HepG2 (cell line): Measurements from ENCODE around the gene ZMYND19. TPM values are rescaled to one million over a fixed set of nuclear protein-coding genes. Genes with fewer than 3 reads are reported as not detected.

Experiments used
- AGO2 ChIP-seq: fragments of 200-400 bp; formaldehyde crosslinking; optimal IDR thresholded peaks from 2 replicates; pipeline ENCODE3; 2017; ENCODE audit warnings: mild to moderate bottlenecking, low read depth, low read length, moderate library complexity
- BCL6 ChIP-seq: IDR thresholded peaks from 2 replicates; pipeline ENCODE4 v1.6.1; 2016; ENCODE audit warnings: missing genetic modification reagents, missing compliant biosample characterization
- BHLHE40 ChIP-seq: IDR thresholded peaks from 2 replicates; pipeline ENCODE4 v1.6.1; 2011; ENCODE audit warnings: low read length, improper control_type of control experiment
- CSRNP1 ChIP-seq: sonication (generic); formaldehyde crosslinking; IDR thresholded peaks from 2 replicates; pipeline ENCODE4 v1.8.1; 2023; ENCODE audit warnings: mild to moderate bottlenecking, missing genetic modification reagents
- KDM2A ChIP-seq: sonication (generic); formaldehyde crosslinking; IDR thresholded peaks from 2 replicates; pipeline ENCODE4 v1.4.0; 2020; ENCODE audit warnings: low read depth, missing genetic modification reagents, borderline replicate concordance
- MEF2D ChIP-seq: sonication (generic); formaldehyde crosslinking; IDR thresholded peaks from 2 replicates; pipeline ENCODE4 v1.5.1; 2020; ENCODE audit warnings: mild to moderate bottlenecking, missing genetic modification reagents
- MYC ChIP-seq: sonication (generic); formaldehyde crosslinking; IDR thresholded peaks from 2 replicates; pipeline ENCODE4 v1.9.0; 2021; ENCODE audit warnings: missing genetic modification reagents, borderline replicate concordance
- POGZ ChIP-seq: sonication (generic); formaldehyde crosslinking; IDR thresholded peaks from 2 replicates; pipeline ENCODE4 v1.4.0; 2020; ENCODE audit warnings: mild to moderate bottlenecking, missing genetic modification reagents
- SIX4 ChIP-seq: sonication (generic); formaldehyde crosslinking; IDR thresholded peaks from 2 replicates; pipeline ENCODE4 v1.4.0; 2020; ENCODE audit warnings: missing genetic modification reagents
- STAT6 ChIP-seq: sonication (generic); formaldehyde crosslinking; IDR thresholded peaks from 2 replicates; pipeline ENCODE4 v1.4.0; 2020; ENCODE audit warnings: missing genetic modification reagents, mild to moderate bottlenecking, borderline replicate concordance
- XBP1 ChIP-seq: sonication (generic); formaldehyde crosslinking; IDR thresholded peaks from 2 replicates; pipeline ENCODE4 v1.5.0; 2020; ENCODE audit warnings: missing genetic modification reagents
- ZFP36 ChIP-seq: fragments of 150-350 bp; IDR thresholded peaks from 2 replicates; pipeline ENCODE4 v1.6.1; 2018; ENCODE audit warnings: borderline replicate concordance, low read length, low read depth; ENCODE audit not compliant: partially characterized antibody
- ZFP90 ChIP-seq: sonication (generic); formaldehyde crosslinking; IDR thresholded peaks from 2 replicates; pipeline ENCODE4 v1.8.0; 2022; ENCODE audit warnings: missing genetic modification reagents, mild to moderate bottlenecking, inconsistent platforms, borderline replicate concordance
- ZNF136 ChIP-seq: sonication (generic); formaldehyde crosslinking; IDR thresholded peaks from 2 replicates; pipeline ENCODE4 v1.8.1; 2022; ENCODE audit warnings: low read depth, mild to moderate bottlenecking, moderate library complexity, missing genetic modification reagents
- ZNF207 ChIP-seq: fragments of 450-650 bp; IDR thresholded peaks from 2 replicates; pipeline ENCODE4 v1.6.1; 2016; ENCODE audit warnings: antibody characterized with exemption, borderline replicate concordance
- ZNF253 ChIP-seq: sonication (generic); formaldehyde crosslinking; IDR thresholded peaks from 2 replicates; pipeline ENCODE4 v1.8.0; 2022; ENCODE audit warnings: mild to moderate bottlenecking, missing genetic modification reagents, borderline replicate concordance
- ZNF281 ChIP-seq: sonication (generic); formaldehyde crosslinking; IDR thresholded peaks from 2 replicates; pipeline ENCODE4 v1.4.0; 2020; ENCODE audit warnings: missing genetic modification reagents, borderline replicate concordance
- ZNF33B ChIP-seq: sonication (generic); formaldehyde crosslinking; IDR thresholded peaks from 2 replicates; pipeline ENCODE4 v1.5.1; 2020; ENCODE audit warnings: mild to moderate bottlenecking, missing genetic modification reagents
- ZNF451 ChIP-seq: sonication (generic); formaldehyde crosslinking; IDR thresholded peaks from 2 replicates; pipeline ENCODE4 v1.5.0; 2020; ENCODE audit warnings: mild to moderate bottlenecking, missing genetic modification reagents
- polyA plus RNA-seq, 8 experiments: library from polyadenylated mRNA; depleted of rRNA in 3 of 8; stranded (reverse) in 7 of 8; unstranded in 1 of 8; fragments of >200 nt; fragmentation: Illumina TruSeq in 4 of 8; extraction: Trizol in 4 of 8; gene quantifications; 2 replicates each; pipeline versions ENCODE4 v1.2.1 to v1.2.3, GENCODE V29; 2011 to 2016; ENCODE audit warnings: low read depth in 4 of 8, missing spikeins in 1 of 8, mixed read lengths in 1 of 8; ENCODE audit not compliant: insufficient read depth in 1 of 8
- total RNA-seq, 5 experiments: library from RNA; depleted of rRNA; stranded (reverse); fragments of >200 nt; fragmentation: Illumina TruSeq; extraction: Trizol; gene quantifications; 2 replicates each; pipeline ENCODE4 v1.2.3, GENCODE V29; 2016; ENCODE audit warnings: low read depth in 1 of 5
- TF ChIP-seq, protein P1 (sequence below): sonication (generic); formaldehyde crosslinking; IDR thresholded peaks from 2 replicates; pipeline ENCODE4 v1.5.0; 2020; ENCODE audit warnings: missing genetic modification reagents, mild to moderate bottlenecking, borderline replicate concordance

The ZMYND19 gene
- total and polyA plus RNA-seq, 2 of the 13 experiments (the other 11 are each of a cell fraction or from before 2014, with no cell fraction given), result 21.3 to 38.7 TPM

GRCh38 chr9:137611623-137612609 lies 21.6 kb upstream of the ZMYND19 start (continued):
- TF ChIP-seq MYC (CRISPR knock-in tag) (no peak), BHLHE40 (peak; percentile 75), ZNF281 (CRISPR knock-in tag) (no peak), CSRNP1 (CRISPR knock-in tag) (peak; percentile 21; the same call in 1 of the 2 replicates), POGZ (CRISPR knock-in tag) (no peak), AGO2 (peak; percentile 88), ZNF253 (CRISPR knock-in tag) (no peak), SIX4 (no peak), XBP1 (CRISPR knock-in tag) (no peak), ZFP36 (no peak), ZNF207 (no peak), KDM2A (CRISPR knock-in tag) (peak; percentile 81), MEF2D (CRISPR knock-in tag) (no peak), ZFP90 (CRISPR knock-in tag) (no peak), ZNF33B (no peak), STAT6 (CRISPR knock-in tag) (no peak), ZNF451 (no peak), ZNF136 (no peak), BCL6 (CRISPR knock-in tag) (no peak)
- TF ChIP-seq, protein P1, sequence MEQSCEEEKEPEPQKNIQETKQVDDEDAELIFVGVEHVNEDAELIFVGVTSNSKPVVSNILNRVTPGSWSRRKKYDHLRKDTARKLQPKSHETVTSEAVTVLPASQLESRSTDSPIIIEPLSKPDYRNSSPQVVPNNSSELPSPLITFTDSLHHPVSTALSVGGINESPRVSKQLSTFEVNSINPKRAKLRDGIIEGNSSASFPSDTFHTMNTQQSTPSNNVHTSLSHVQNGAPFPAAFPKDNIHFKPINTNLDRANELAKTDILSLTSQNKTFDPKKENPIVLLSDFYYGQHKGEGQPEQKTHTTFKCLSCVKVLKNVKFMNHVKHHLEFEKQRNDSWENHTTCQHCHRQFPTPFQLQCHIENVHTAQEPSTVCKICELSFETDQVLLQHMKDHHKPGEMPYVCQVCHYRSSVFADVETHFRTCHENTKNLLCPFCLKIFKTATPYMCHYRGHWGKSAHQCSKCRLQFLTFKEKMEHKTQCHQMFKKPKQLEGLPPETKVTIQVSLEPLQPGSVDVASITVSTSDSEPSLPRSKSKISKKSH (CRISPR knock-in tag), result no peak
